Prostate gland (tissue), 2 donors: ENCODE results near the gene SPNS1. TPM values are rescaled to one million over a fixed set of nuclear protein-coding genes. Genes with fewer than 3 reads are reported as not detected.

Experiments used
- DNase-seq: peaks from one replicate; pipeline ENCODE4 v3.0.0-alpha.2; 2019; ENCODE audit warnings: low spot score
- H3K27ac ChIP-seq, 2 donors: fragments of 200-600 bp; sonication (generic); 2 replicates each; pipeline ENCODE4 v1.5.1; 2017 to 2019
- H3K27me3 ChIP-seq: fragments of 200-600 bp; sonication (generic); replicated peaks from 2 replicates; pipeline ENCODE4 v1.5.1; 2019; ENCODE audit not compliant: insufficient read depth
- H3K36me3 ChIP-seq, 2 donors: fragments of 200-600 bp; sonication (generic); 1 replicate in 1 of 2; 2 replicates in 1 of 2; pipeline versions ENCODE4 v1.5.1 to v1.8.1; 2017 to 2019
- H3K4me1 ChIP-seq: fragments of 200-600 bp; sonication (generic); replicated peaks from 2 replicates; pipeline ENCODE4 v1.5.1; 2019
- H3K4me3 ChIP-seq, 2 donors: fragments of 200-600 bp; sonication (generic); 2 replicates each; pipeline ENCODE4 v1.5.1; 2017 to 2019
- H3K9me3 ChIP-seq: fragments of 200-600 bp; sonication (generic); 2 replicates; pipeline ENCODE4 v1.5.1; 2017
- CTCF ChIP-seq, 4 experiments: fragments of 200-600 bp in 2 of 4; fragments of 450-650 bp in 2 of 4; sonication (generic) in 2 of 4; IDR thresholded peaks; 1 replicate in 3 of 4; 2 replicates in 1 of 4; pipeline ENCODE4 v1.5.1; 2016 to 2019; ENCODE audit warnings: antibody characterized with exemption in 4 of 4, mild to moderate bottlenecking in 2 of 4, moderate library complexity in 2 of 4
- POLR2A ChIP-seq: fragments of 450-650 bp; IDR thresholded peaks from one replicate; pipeline ENCODE4 v1.6.1; 2016; ENCODE audit warnings: antibody characterized with exemption, mild to moderate bottlenecking
- POLR2AphosphoS5 ChIP-seq: sonication (generic); formaldehyde crosslinking; IDR thresholded peaks from one replicate; pipeline ENCODE4 v1.6.1; 2017; ENCODE audit warnings: antibody characterized with exemption
- WGBS: methylation state at CpG from one replicate; pipeline ENCODE4 v1.1.5; 2018; 5-methylcytosine and 5-hydroxymethylcytosine counted together
- intact Hi-C: fragments of 100-400 bp; cut with DNase I; formaldehyde crosslinking; loops from one replicate; pipeline ENCODE4 v1.14.2; 2022
- total RNA-seq, 2 donors: library from RNA; depleted of rRNA; stranded (reverse); fragments of >200 nt; gene quantifications; one replicate each; pipeline ENCODE4 v1.1.0, GENCODE V29; 2016

The SPNS1 gene
- total RNA-seq, 2 donors from 2014 or later = 14.8 to 57.4 TPM

- Histone ChIP-seq H3K36me3 (no peaks in the 10 kb centered on the region), H3K27me3 (no peaks in the 10 kb centered on the region), H3K27ac (no peak overlapping the region), H3K4me3 (no peak overlapping the region), H3K4me1 (no peaks in the 10 kb centered on the region), H3K9me3 (no peaks in the 10 kb centered on the region)
- intact Hi-C loops = no loop called here
- no peak for DNase-seq
- WGBS = 58% methylated on average over 5 of the region's 5 CpGs
- no peak for TF ChIP-seq CTCF (IDR thresholded peaks at IDR 0.05)
- TF ChIP-seq POLR2AphosphoS5 = no peak
- no peak for TF ChIP-seq POLR2A
These were observed 49.7 kb downstream of the SPNS1 start for GRCh38 chr16:29024278-29024677.

- Histone ChIP-seq H3K36me3 (no peaks in the 10 kb centered on the region), H3K27ac (no peak overlapping the region), H3K9me3 (no peaks in the 10 kb centered on the region), H3K27me3 (no peaks in the 10 kb centered on the region), H3K4me3 (no peak overlapping the region), H3K4me1 (no peaks in the 10 kb centered on the region)
- intact Hi-C loops = no loop called here
- 49% methylated on average over 5 of the region's 5 CpGs for WGBS
- TF ChIP-seq POLR2A (no peak), POLR2AphosphoS5 (no peak), CTCF (IDR thresholded peaks at IDR 0.05) (no peak)
- DNase-seq = no peak
These were observed 50.6 kb downstream of the SPNS1 start for GRCh38 chr16:29025218-29025617.

GRCh38 chr16:29025735-29026134 is 51.2 kb downstream of the SPNS1 start:
- Histone ChIP-seq H3K27ac (no peak overlapping the region), H3K9me3 (no peaks in the 10 kb centered on the region), H3K4me1 (no peaks in the 10 kb centered on the region), H3K4me3 (no peak overlapping the region), H3K36me3 (no peaks in the 10 kb centered on the region), H3K27me3 (no peaks in the 10 kb centered on the region)
- TF ChIP-seq POLR2A = no peak
- TF ChIP-seq CTCF (IDR thresholded peaks at IDR 0.05) = no peak
- no peak for TF ChIP-seq POLR2AphosphoS5
- no peak for DNase-seq
- 84% methylated on average over 4 of the region's 4 CpGs for WGBS
- intact Hi-C loops = no loop called here

- no peak for TF ChIP-seq POLR2A
- no peak for TF ChIP-seq POLR2AphosphoS5
- no peak for TF ChIP-seq CTCF (IDR thresholded peaks at IDR 0.05)
- Histone ChIP-seq H3K36me3 (no peaks in the 10 kb centered on the region), H3K27ac (no peak overlapping the region), H3K27me3 (no peaks in the 10 kb centered on the region), H3K4me1 (no peaks in the 10 kb centered on the region), H3K4me3 (no peak overlapping the region), H3K9me3 (no peaks in the 10 kb centered on the region)
- DNase-seq = no peak
- WGBS = 84% methylated on average over 7 of the region's 7 CpGs
- intact Hi-C loops = no loop called here
These were observed 54.0 kb downstream of the SPNS1 start for GRCh38 chr16:29028457-29029167.
